ENCODE measurements around the gene SMPDL3B. TPM values are rescaled to one million over a fixed set of nuclear protein-coding genes. Genes with fewer than 3 reads are reported as not detected.

SMPDL3B gene
- total RNA-seq, 1 donor from 2014 or later, result not detected

- Mint-ChIP-seq H3K36me3 (ENCODE audit: low read depth) (peaks cover 28% of the 10 kb centered on the region), H3K4me1 (peaks cover 2% of the 10 kb centered on the region), H3K27ac (no peak overlapping the region), H3K27me3 (no peaks in the 10 kb centered on the region), H3K9me3 (no peaks in the 10 kb centered on the region), H3K4me3 (no peak overlapping the region)
- ATAC-seq (ENCODE audit: low read depth) (no peak), DNase-seq (no peak)
- CTCF ChIA-PET, result interaction anchor here (0.9 to 5.5 kb wide), 8 partner anchors 11 to 311 kb away, joined by 3 to 88 read pairs (median 4); partner anchors contain the start of genes IFI6 and XKR8
- no peak for TF ChIP-seq CTCF (IDR thresholded peaks at IDR 0.05)
- POLR2A ChIA-PET, result interaction anchor here (3.1 kb wide), 1 partner anchor 123 kb away, joined by 21 read pairs; no protein-coding TSS in a partner anchor
- intact Hi-C loops (cut with micrococcal nuclease), result no loop called here
Observed at GRCh38 chr1:27980216-27980845, 45.5 kb downstream of the SMPDL3B start.

DNA sequence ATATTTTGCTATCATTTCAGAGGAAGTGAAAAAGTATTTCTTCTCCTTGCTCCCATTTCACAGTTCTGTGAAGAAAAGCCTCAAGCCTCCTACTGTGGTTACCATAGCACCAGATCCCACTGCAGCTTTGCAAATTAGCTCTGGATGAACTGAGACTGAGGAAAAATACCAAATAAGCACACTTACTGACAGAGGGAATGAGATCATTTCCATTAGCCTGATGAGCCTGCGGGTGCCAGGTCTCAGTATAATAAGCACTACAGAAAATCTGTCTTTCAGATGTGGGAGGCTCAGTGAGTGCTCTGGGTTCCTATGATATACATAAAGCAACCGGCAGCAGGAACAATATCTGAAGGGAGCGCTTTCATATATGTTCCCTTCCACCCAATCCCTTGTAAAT lies 46.3 kb downstream of the SMPDL3B start:
- intact Hi-C loops (cut with micrococcal nuclease), result no loop called here

GRCh38 chr1:27990920-27991537 lies 56.2 kb downstream of the SMPDL3B start:
- intact Hi-C loops (cut with micrococcal nuclease), result no loop called here
- Mint-ChIP-seq H3K4me3 (no peak overlapping the region), H3K27ac (no peak overlapping the region), H3K4me1 (peaks cover 5% of the 10 kb centered on the region), H3K36me3 (ENCODE audit: low read depth) (peaks cover 72% of the 10 kb centered on the region), H3K9me3 (no peaks in the 10 kb centered on the region), H3K27me3 (no peaks in the 10 kb centered on the region)
- DNase-seq (no peak), ATAC-seq (ENCODE audit: low read depth) (no peak)
- TF ChIP-seq CTCF (IDR thresholded peaks at IDR 0.05), result no peak
- POLR2A ChIA-PET, result interaction anchor here (0.7 kb wide), 1 partner anchor 36 kb away, joined by 4 read pairs; no protein-coding TSS in a partner anchor
- CTCF ChIA-PET, result interaction anchor here (0.8 kb wide), 1 partner anchor 11 kb away, joined by 3 read pairs; no protein-coding TSS in a partner anchor

More for the DNA sequence above, 46.3 kb downstream of the SMPDL3B start:
- no peaks in the 10 kb centered on the region for H3K9me3 Mint-ChIP-seq
- peaks cover 2% of the 10 kb centered on the region for H3K4me1 Mint-ChIP-seq
- DNase-seq (no peak), ATAC-seq (ENCODE audit: low read depth) (no peak)
- no peak for TF ChIP-seq CTCF (IDR thresholded peaks at IDR 0.05)
- peak overlapping the region; percentile 4 for H3K27ac Mint-ChIP-seq
- H3K27me3 Mint-ChIP-seq, result no peaks in the 10 kb centered on the region
- CTCF ChIA-PET, result interaction anchor here (1.2 to 5.5 kb wide), 5 partner anchors 10 to 130 kb away, joined by 3 to 88 read pairs (median 4); partner anchors contain the start of gene XKR8
- no peak overlapping the region for H3K4me3 Mint-ChIP-seq
- peaks cover 28% of the 10 kb centered on the region for H3K36me3 Mint-ChIP-seq (ENCODE audit: low read depth)
- POLR2A ChIA-PET, result interaction anchor here (0.7 to 3.1 kb wide), 2 partner anchors 41 to 124 kb away, joined by 4 to 21 read pairs; no protein-coding TSS in a partner anchor

- ChIA-PET CTCF (no interaction called here), POLR2A (interaction anchor here (0.6 kb wide), 1 partner anchor 98 kb away, joined by 4 read pairs; no protein-coding TSS in a partner anchor)
- peaks cover 80% of the 10 kb centered on the region for H3K36me3 Mint-ChIP-seq (ENCODE audit: low read depth)
- H3K27me3 Mint-ChIP-seq, result no peaks in the 10 kb centered on the region
- peaks cover 5% of the 10 kb centered on the region for H3K4me1 Mint-ChIP-seq
- intact Hi-C loops (cut with micrococcal nuclease), result no loop called here
- DNase-seq (no peak), ATAC-seq (ENCODE audit: low read depth) (peak; percentile 64)
- H3K4me3 Mint-ChIP-seq, result no peak overlapping the region
- no peaks in the 10 kb centered on the region for H3K9me3 Mint-ChIP-seq
- TF ChIP-seq CTCF (IDR thresholded peaks at IDR 0.05), result no peak
- peak overlapping the region; percentile 53 for H3K27ac Mint-ChIP-seq
Observed at GRCh38 chr1:27992276-27992675, 57.5 kb downstream of the SMPDL3B start.

GRCh38 chr1:27993241-27993640 lies 58.4 kb downstream of the SMPDL3B start:
- no peak for TF ChIP-seq CTCF (IDR thresholded peaks at IDR 0.05)
- Mint-ChIP-seq H3K4me3 (no peak overlapping the region), H3K36me3 (ENCODE audit: low read depth) (peaks cover 81% of the 10 kb centered on the region), H3K9me3 (no peaks in the 10 kb centered on the region), H3K27me3 (no peaks in the 10 kb centered on the region), H3K27ac (no peak overlapping the region), H3K4me1 (peaks cover 5% of the 10 kb centered on the region)
- intact Hi-C loops (cut with micrococcal nuclease), result no loop called here
- DNase-seq (no peak), ATAC-seq (ENCODE audit: low read depth) (no peak)
- ChIA-PET POLR2A (no interaction called here), CTCF (interaction anchor here (2.2 kb wide), 1 partner anchor 136 kb away, joined by 8 read pairs; no protein-coding TSS in a partner anchor)

Data from activated B cell treated with CpG ODN at 0.5 μM for 24 hours (primary cell).